CD14-positive monocyte (primary cell): ENCODE data around the gene KIF26B. TPM values are rescaled to one million over a fixed set of nuclear protein-coding genes. Genes with fewer than 3 reads are reported as not detected.
A peak's percentile ranks its signal among the peaks of the same experiment; 100 is the strongest.

ENCODE experiments used
- DNase-seq, 3 donors: peaks; one replicate each; pipeline ENCODE4 v3.0.0-alpha.2; 2011 to 2022
- H2AFZ ChIP-seq: 2 replicates; pipeline ENCODE4 v1.6.0; 2012; ENCODE audit warnings: mild to moderate bottlenecking, low read depth, low read length, inconsistent platforms; ENCODE audit not compliant: insufficient read depth, poor library complexity, severe bottlenecking
- H3K27ac ChIP-seq, 2 donors: 1 replicate in 1 of 2; 2 replicates in 1 of 2; pipeline ENCODE4 v1.5.1; 2012 to 2013; ENCODE audit warnings: low read length in 2 of 2, control low read depth in 1 of 2, inconsistent platforms in 1 of 2, low read depth in 1 of 2, mild to moderate bottlenecking in 1 of 2
- H3K27me3 ChIP-seq, 2 donors: one replicate each; pipeline versions ENCODE4 v1.6.0 to v1.6.1; 2011 to 2013; ENCODE audit warnings: low read length in 2 of 2; ENCODE audit not compliant: control insufficient read depth in 2 of 2, insufficient read depth in 2 of 2
- H3K36me3 ChIP-seq, 2 donors: replicated peaks in 1 of 2; 1 replicate in 1 of 2; 2 replicates in 1 of 2; pipeline versions ENCODE4 v1.5.1 to v1.6.1; 2012 to 2013; ENCODE audit warnings: low read length in 2 of 2, control low read depth in 1 of 2, inconsistent platforms in 1 of 2, mild to moderate bottlenecking in 1 of 2; ENCODE audit not compliant: insufficient read depth in 2 of 2, control insufficient read depth in 1 of 2
- H3K4me1 ChIP-seq, 2 donors: 1 replicate in 1 of 2; 2 replicates in 1 of 2; pipeline versions ENCODE4 v1.5.1 to v1.6.1; 2012 to 2013; ENCODE audit warnings: low read length in 2 of 2, control low read depth in 1 of 2, inconsistent platforms in 1 of 2, mild to moderate bottlenecking in 1 of 2, moderate library complexity in 1 of 2; ENCODE audit not compliant: insufficient read depth in 2 of 2, control insufficient read depth in 1 of 2
- H3K4me2 ChIP-seq: replicated peaks from 2 replicates; pipeline ENCODE3; 2012; ENCODE audit warnings: low read length, moderate library complexity, mild to moderate bottlenecking; ENCODE audit not compliant: poor library complexity, severe bottlenecking; ENCODE audit errors: extremely low read depth
- H3K4me3 ChIP-seq, 3 experiments: fragments of 200-600 bp in 1 of 3; sonication (generic) in 1 of 3; replicated peaks in 1 of 3; 1 replicate in 2 of 3; 2 replicates in 1 of 3; pipeline ENCODE4 v1.5.1; 2011 to 2013; ENCODE audit warnings: low read length in 3 of 3, mild to moderate bottlenecking in 3 of 3, control low read depth in 2 of 3, low read depth in 2 of 3, inconsistent platforms in 1 of 3, moderate library complexity in 1 of 3
- H3K79me2 ChIP-seq: 2 replicates; pipeline ENCODE4 v1.6.0; 2012; ENCODE audit warnings: mild to moderate bottlenecking, control low read depth, inconsistent platforms, low read length, moderate library complexity; ENCODE audit not compliant: insufficient read depth
- H3K9ac ChIP-seq: 2 replicates; pipeline ENCODE4 v1.6.0; 2017; ENCODE audit warnings: low read length, mild to moderate bottlenecking; ENCODE audit not compliant: insufficient read depth, poor library complexity, severe bottlenecking
- H3K9me3 ChIP-seq, 2 donors: replicated peaks in 1 of 2; 1 replicate in 1 of 2; 2 replicates in 1 of 2; pipeline versions ENCODE4 v1.5.1 to v1.6.1; 2012 to 2013; ENCODE audit warnings: low read length in 2 of 2, control low read depth in 1 of 2; ENCODE audit not compliant: control insufficient read depth in 1 of 2, insufficient read depth in 1 of 2
- H4K20me1 ChIP-seq: 2 replicates; pipeline ENCODE4 v1.6.0; 2012; ENCODE audit warnings: mild to moderate bottlenecking, low read length, control low read depth, moderate library complexity; ENCODE audit not compliant: insufficient read depth
- H3K27ac Mint-ChIP-seq, 7 donors: one replicate each; pipeline ENCODE4 v1.8.0; 2020; ENCODE audit warnings: mild to moderate bottlenecking in 7 of 7, mixed read lengths in 7 of 7, moderate library complexity in 6 of 7, inconsistent platforms in 2 of 7
- H3K27me3 Mint-ChIP-seq, 3 donors: one replicate each; pipeline ENCODE4 v1.8.0; 2021 to 2022; ENCODE audit warnings: low read depth in 3 of 3, mild to moderate bottlenecking in 3 of 3, mixed read lengths in 3 of 3, moderate library complexity in 3 of 3, inconsistent platforms in 1 of 3
- H3K36me3 Mint-ChIP-seq, 2 donors: one replicate each; pipeline ENCODE4 v1.8.0; 2020; ENCODE audit warnings: mixed read lengths in 2 of 2, inconsistent platforms in 1 of 2, mild to moderate bottlenecking in 1 of 2
- H3K4me1 Mint-ChIP-seq: one replicate; pipeline ENCODE4 v1.8.0; 2020; ENCODE audit warnings: mild to moderate bottlenecking, mixed read lengths
- H3K4me3 Mint-ChIP-seq, 2 donors: one replicate each; pipeline ENCODE4 v1.8.0; 2020; ENCODE audit warnings: mild to moderate bottlenecking in 2 of 2, mixed read lengths in 2 of 2, moderate library complexity in 1 of 2
- H3K9me3 Mint-ChIP-seq, 7 donors: one replicate each; pipeline ENCODE4 v1.8.0; 2020 to 2022; ENCODE audit warnings: mixed read lengths in 7 of 7, mild to moderate bottlenecking in 6 of 7, moderate library complexity in 6 of 7, inconsistent platforms in 2 of 7
- CTCF ChIP-seq: fragments of 200-600 bp; IDR thresholded peaks from one replicate; pipeline ENCODE4 v1.8.0; 2022; ENCODE audit warnings: antibody characterized with exemption, mild to moderate bottlenecking
- WGBS: methylation state at CpG from one replicate; pipeline ENCODE4 v1.1.5; 2013; ENCODE audit warnings: missing lambda C conversion rate; ENCODE audit not compliant: insufficient coverage; 5-methylcytosine and 5-hydroxymethylcytosine counted together
- intact Hi-C, 2 donors: fragments of 100-400 bp; cut with micrococcal nuclease; formaldehyde crosslinking; loops; one replicate each; pipeline versions ENCODE4 v1.15.0 to v1.15.1; 2023
- polyA plus RNA-seq, 3 donors: library from polyadenylated mRNA; depleted of rRNA in 1 of 3; unstranded in 2 of 3; stranded (reverse) in 1 of 3; fragments of 300-500 nt in 2 of 3; fragments of >200 nt in 1 of 3; fragmentation: Illumina TruSeq in 2 of 3; gene quantifications; 1 replicate in 2 of 3; 2 replicates in 1 of 3; pipeline ENCODE4 v1.2.3, GENCODE V29; 2012 to 2021

Gene KIF26B
- polyA plus RNA-seq, 3 donors, result 0.01 to 0.05 TPM; not detected in 1

GRCh38 chr1:245263529-245264095, 108.8 kb downstream of the KIF26B start:
- no peaks in the 10 kb centered on the region for H3K36me3 ChIP-seq
- peaks cover 1 to 28% (median 8%) of the 10 kb centered on the region in 7 donors for H3K9me3 Mint-ChIP-seq

GRCh38 chr1:245264226-245264625, 109.4 kb downstream of the KIF26B start:
- H3K4me2 ChIP-seq, result no peak overlapping the region
- Mint-ChIP-seq H3K27ac (no peak overlapping the region), H3K36me3 (peaks cover 0 to 3% of the 10 kb centered on the region in 2 donors), H3K4me1 (peaks cover 2% of the 10 kb centered on the region), H3K9me3 (peaks cover 1 to 23% (median 8%) of the 10 kb centered on the region in 7 donors), H3K4me3 (peak overlapping the region in 1 of 2 donors; percentile 74), H3K27me3 (peaks cover 95 to 99% (median 97%) of the 10 kb centered on the region in 3 donors)
- no peak overlapping the region for H3K9ac ChIP-seq
- H3K4me3 ChIP-seq, result no peak overlapping the region
- H4K20me1 ChIP-seq, result no peaks in the 10 kb centered on the region
- 100% methylated on average over 1 of the region's 4 CpGs for WGBS
- no peaks in the 10 kb centered on the region for H3K79me2 ChIP-seq
- H3K27ac ChIP-seq, result no peak overlapping the region
- H3K27me3 ChIP-seq, result peaks cover 90 to 96% of the 10 kb centered on the region in 2 donors
- H3K4me1 ChIP-seq, result peaks cover 0 to under 1% of the 10 kb centered on the region in 2 donors
- H3K36me3 ChIP-seq, result no peaks in the 10 kb centered on the region
- no peak for DNase-seq
- intact Hi-C loops, result no loop called here
- no peak overlapping the region for H2AFZ ChIP-seq
- TF ChIP-seq CTCF, result no peak
- H3K9me3 ChIP-seq, result peaks cover 0 to 45% of the 10 kb centered on the region in 2 donors

More at GRCh38 chr1:245263529-245264095, 108.8 kb downstream of the KIF26B start:
- DNase-seq, result no peak
- intact Hi-C loops, result no loop called here
- H3K36me3 Mint-ChIP-seq, result peaks cover 0 to 4% of the 10 kb centered on the region in 2 donors
- no peak overlapping the region for H3K4me3 ChIP-seq
- H3K9me3 ChIP-seq, result peaks cover 0 to 51% of the 10 kb centered on the region in 2 donors
- H3K9ac ChIP-seq, result no peak overlapping the region
- H3K27ac ChIP-seq, result no peak overlapping the region
- H3K27ac Mint-ChIP-seq, result no peak overlapping the region
- peaks cover under 1% of the 10 kb centered on the region for H4K20me1 ChIP-seq
- H3K27me3 Mint-ChIP-seq, result peaks cover 96 to 99% (median 97%) of the 10 kb centered on the region in 3 donors
- no peak overlapping the region for H3K4me2 ChIP-seq
- no peaks in the 10 kb centered on the region for H3K79me2 ChIP-seq
- H3K4me1 Mint-ChIP-seq, result peaks cover 8% of the 10 kb centered on the region
- peak overlapping the region in 1 of 2 donors; percentile 56 for H3K4me3 Mint-ChIP-seq
- TF ChIP-seq CTCF, result no peak
- peaks cover 5 to 7% of the 10 kb centered on the region in 2 donors for H3K4me1 ChIP-seq
- WGBS, result 68% methylated on average over 3 of the region's 5 CpGs
- H2AFZ ChIP-seq, result no peak overlapping the region
- peaks cover 88 to 98% of the 10 kb centered on the region in 2 donors for H3K27me3 ChIP-seq
